BE2C (cell line): ENCODE measurements around the gene DDX28. TPM values are rescaled to one million over a fixed set of nuclear protein-coding genes. Genes with fewer than 3 reads are reported as not detected.
A peak's percentile ranks its signal among the peaks of the same experiment; 100 is the strongest.

Source experiments
- DNase-seq: peaks from one replicate; pipeline ENCODE4 v3.0.0-alpha.2; 2020
- H3K27me3 ChIP-seq: fragments of 250-450 bp; sonication (Bioruptor Pico); 2 replicates; pipeline ENCODE4 v1.5.1; 2020; ENCODE audit warnings: mild to moderate bottlenecking
- H3K36me3 ChIP-seq: fragments of 250-450 bp; sonication (Bioruptor Pico); 2 replicates; pipeline ENCODE4 v1.5.1; 2020; ENCODE audit warnings: mild to moderate bottlenecking
- H3K4me1 ChIP-seq: fragments of 250-450 bp; sonication (Bioruptor Pico); 2 replicates; pipeline ENCODE4 v1.5.1; 2020
- H3K4me3 ChIP-seq: 2 replicates; pipeline ENCODE4 v1.5.1; 2011; ENCODE audit warnings: low read depth, low read length
- H3K9me3 ChIP-seq: fragments of 250-450 bp; sonication (Bioruptor Pico); 2 replicates; pipeline ENCODE4 v1.5.1; 2020
- polyA plus RNA-seq: library from polyadenylated mRNA; unstranded; fragments of >200 nt; gene quantifications from one replicate; pipeline ENCODE4 v1.2.1, GENCODE V29; 2012; ENCODE audit warnings: low read depth, missing spikeins; ENCODE audit not compliant: insufficient read length, insufficient read depth
- TF ChIP-seq, protein P1 (sequence below): IDR thresholded peaks from 2 replicates; pipeline ENCODE4 v1.5.1; 2012; ENCODE audit warnings: mild to moderate bottlenecking, low read depth, low read length

The DDX28 gene, protein sequence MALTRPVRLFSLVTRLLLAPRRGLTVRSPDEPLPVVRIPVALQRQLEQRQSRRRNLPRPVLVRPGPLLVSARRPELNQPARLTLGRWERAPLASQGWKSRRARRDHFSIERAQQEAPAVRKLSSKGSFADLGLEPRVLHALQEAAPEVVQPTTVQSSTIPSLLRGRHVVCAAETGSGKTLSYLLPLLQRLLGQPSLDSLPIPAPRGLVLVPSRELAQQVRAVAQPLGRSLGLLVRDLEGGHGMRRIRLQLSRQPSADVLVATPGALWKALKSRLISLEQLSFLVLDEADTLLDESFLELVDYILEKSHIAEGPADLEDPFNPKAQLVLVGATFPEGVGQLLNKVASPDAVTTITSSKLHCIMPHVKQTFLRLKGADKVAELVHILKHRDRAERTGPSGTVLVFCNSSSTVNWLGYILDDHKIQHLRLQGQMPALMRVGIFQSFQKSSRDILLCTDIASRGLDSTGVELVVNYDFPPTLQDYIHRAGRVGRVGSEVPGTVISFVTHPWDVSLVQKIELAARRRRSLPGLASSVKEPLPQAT
- 43.8 TPM for polyA plus RNA-seq

DNA sequence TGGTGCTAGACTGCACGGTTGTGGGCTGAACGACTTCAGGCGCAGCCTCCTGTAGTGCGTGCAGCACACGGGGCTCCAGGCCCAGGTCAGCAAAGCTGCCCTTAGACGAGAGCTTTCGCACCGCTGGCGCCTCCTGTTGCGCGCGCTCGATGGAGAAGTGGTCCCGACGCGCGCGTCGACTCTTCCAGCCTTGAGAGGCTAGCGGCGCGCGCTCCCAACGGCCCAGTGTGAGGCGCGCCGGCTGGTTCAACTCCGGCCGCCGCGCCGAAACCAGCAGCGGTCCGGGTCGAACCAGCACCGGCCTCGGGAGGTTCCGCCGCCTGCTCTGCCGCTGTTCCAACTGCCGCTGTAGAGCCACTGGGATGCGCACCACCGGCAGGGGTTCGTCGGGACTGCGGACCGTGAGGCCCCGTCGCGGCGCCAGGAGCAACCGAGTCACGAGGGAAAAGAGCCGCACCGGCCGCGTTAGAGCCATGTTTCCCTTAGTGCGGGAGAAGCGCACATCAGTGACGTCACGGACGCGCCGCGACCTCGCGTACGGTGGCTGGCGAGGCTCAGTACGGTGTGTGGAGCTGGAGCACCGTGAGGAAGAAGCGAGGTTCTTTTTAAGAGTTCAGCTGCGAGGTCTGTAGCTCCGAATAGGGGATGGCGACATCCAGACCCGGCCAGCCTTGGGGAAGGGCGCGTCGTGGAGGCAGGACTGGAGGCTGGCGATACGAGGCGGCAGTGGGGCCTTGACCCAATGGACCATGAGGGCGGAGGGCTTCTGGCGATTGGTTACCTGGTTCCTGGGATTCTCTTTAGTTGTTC, at the start of gene DDX28, which contains the start of gene DUS2:
Gene DDX28, minus strand, starts transcription at position 505 of the 810 bp plus-strand sequence. Its CDS starts 30 bp downstream, at position 475.
Gene DUS2, plus strand, starts transcription at position 557 of the 810 bp plus-strand sequence. CDS start 14,740 bp downstream, outside the sequence.
- H3K27me3 ChIP-seq = no peaks in the 10 kb centered on the region
- peak within 1 kb of the TSS; percentile 95 for H3K4me3 ChIP-seq
- TF ChIP-seq, protein P1, sequence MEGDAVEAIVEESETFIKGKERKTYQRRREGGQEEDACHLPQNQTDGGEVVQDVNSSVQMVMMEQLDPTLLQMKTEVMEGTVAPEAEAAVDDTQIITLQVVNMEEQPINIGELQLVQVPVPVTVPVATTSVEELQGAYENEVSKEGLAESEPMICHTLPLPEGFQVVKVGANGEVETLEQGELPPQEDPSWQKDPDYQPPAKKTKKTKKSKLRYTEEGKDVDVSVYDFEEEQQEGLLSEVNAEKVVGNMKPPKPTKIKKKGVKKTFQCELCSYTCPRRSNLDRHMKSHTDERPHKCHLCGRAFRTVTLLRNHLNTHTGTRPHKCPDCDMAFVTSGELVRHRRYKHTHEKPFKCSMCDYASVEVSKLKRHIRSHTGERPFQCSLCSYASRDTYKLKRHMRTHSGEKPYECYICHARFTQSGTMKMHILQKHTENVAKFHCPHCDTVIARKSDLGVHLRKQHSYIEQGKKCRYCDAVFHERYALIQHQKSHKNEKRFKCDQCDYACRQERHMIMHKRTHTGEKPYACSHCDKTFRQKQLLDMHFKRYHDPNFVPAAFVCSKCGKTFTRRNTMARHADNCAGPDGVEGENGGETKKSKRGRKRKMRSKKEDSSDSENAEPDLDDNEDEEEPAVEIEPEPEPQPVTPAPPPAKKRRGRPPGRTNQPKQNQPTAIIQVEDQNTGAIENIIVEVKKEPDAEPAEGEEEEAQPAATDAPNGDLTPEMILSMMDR = no peak

DNA sequence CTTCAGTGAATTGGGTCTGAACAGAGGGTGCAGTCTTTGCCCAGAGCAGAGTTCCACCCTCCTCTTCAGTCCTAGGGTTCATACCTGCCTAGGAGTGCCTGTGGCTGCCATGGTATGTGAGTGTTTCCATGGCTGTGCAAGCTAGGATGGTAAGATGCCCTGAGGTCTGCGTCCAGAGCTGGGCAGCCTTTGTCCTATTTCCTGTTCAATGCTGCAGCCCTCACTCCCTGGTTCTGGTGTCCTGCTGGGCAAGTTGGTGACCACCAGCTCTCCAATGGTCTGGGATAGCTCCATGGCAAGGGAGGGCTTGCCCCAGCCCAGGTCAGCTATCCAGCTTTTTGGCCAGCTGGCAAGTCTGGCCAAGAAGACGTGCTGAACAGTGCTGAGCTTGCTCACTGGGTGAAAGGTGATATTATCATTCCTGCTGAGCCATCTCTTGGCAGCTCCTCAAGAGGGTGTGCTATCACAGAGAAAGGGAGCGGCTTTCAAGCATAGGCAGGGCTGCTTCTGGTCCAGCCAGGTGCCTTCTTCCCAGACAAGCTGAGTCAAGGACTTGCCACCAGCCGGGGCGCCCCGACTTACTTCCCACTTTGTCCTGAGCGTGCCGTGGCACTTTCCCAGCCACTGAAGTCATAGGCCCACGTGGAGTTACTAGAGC, 49.1 kb upstream of the DDX28 start:
- Histone ChIP-seq H3K9me3 (no peaks in the 10 kb centered on the region), H3K27me3 (no peaks in the 10 kb centered on the region), H3K4me1 (no peaks in the 10 kb centered on the region), H3K36me3 (peaks cover 27% of the 10 kb centered on the region), H3K4me3 (no peak overlapping the region)
- DNase-seq = no peak
- TF ChIP-seq, protein P1 = no peak

More for the DNA sequence above, at the start of gene DDX28, which contains the start of gene DUS2:
- peaks cover 13% of the 10 kb centered on the region for H3K36me3 ChIP-seq
- DNase-seq = peak; percentile 90
- no peaks in the 10 kb centered on the region for H3K9me3 ChIP-seq
- no peaks in the 10 kb centered on the region for H3K4me1 ChIP-seq

DNA sequence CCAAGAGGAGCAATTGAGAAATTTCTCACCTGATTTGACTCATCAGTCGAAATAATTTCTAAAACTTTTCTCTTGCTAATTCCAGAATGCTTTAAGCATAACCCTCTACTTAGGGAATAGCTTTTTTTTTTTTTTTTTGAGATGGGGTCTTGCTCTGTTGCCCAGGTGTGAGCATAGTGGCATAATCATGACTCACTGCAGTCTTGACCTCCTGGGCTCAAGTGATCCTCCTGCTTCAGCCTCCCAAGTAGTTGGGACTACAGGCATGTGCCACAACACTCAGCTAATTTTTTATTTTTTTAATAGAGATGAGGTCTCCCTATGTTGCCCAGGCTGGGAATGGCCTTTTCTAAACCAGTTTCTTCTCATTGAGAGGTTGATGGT, 48.5 kb upstream of the DDX28 start:
- H3K4me3 ChIP-seq = no peak overlapping the region
- no peak for DNase-seq
- H3K4me1 ChIP-seq = no peaks in the 10 kb centered on the region
- peaks cover 27% of the 10 kb centered on the region for H3K36me3 ChIP-seq
- H3K27me3 ChIP-seq = no peaks in the 10 kb centered on the region
- H3K9me3 ChIP-seq = no peaks in the 10 kb centered on the region
- TF ChIP-seq, protein P1 = no peak

DNA sequence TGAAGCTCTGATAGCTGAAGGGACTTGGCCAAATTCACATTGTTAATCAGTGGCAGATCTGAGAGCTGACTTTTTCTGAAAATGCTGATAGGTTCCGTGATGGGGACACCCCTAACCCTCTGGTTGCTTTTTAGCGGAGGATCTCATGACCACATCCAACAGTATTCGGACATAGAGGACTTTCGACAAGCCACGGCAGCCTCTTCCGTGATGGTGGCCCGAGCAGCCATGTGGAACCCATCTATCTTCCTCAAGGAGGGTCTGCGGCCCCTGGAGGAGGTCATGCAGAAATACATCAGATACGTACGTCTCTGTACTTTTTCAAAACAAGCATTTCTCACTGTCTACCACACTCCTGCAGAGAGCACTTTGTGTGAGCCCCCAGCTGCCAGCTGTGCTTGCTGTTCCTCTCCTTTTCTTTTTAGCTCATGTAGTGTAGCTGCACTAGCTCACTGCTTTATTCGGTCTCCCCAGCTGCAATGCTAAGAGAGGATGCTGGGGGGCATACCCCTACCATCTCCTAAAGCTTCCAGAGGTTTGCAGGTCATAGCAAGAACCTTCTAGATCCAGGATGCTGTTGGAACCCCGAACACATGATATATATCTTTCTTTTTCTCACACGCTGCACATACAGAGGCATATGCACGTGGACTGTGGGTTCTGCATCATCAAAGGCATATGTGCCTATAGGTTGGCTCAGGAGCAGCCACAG, 47.9 kb upstream of the DDX28 start:
- Histone ChIP-seq H3K4me3 (no peak overlapping the region), H3K4me1 (no peaks in the 10 kb centered on the region), H3K36me3 (peaks cover 26% of the 10 kb centered on the region), H3K9me3 (no peaks in the 10 kb centered on the region), H3K27me3 (no peaks in the 10 kb centered on the region)
- TF ChIP-seq, protein P1 = no peak
- no peak for DNase-seq

DNA sequence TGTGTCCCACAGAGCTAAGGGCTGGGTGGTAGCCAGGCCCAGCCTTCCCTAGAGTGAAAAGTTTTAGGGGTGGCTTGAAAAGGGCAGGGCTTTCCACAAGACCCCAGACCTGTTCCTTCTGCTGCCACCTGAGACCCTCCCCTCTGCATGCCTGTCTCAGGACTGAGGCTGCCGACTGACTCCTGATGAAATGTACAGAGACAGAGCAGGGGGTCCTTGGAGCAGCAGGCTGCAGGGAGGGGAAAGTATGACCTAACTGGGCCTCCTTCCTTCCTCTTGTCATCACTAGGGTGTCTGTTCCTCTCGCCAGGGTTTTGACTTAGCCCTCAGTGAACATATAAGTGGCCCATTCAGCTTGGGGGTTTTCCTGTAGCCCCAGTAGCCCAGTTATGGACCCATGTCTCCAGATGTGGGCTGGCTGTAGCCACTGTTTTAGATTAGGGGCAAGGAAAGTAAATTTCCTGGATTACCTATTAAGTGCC, 47.3 kb upstream of the DDX28 start:
- H3K36me3 ChIP-seq = peaks cover 25% of the 10 kb centered on the region
- no peaks in the 10 kb centered on the region for H3K9me3 ChIP-seq
- H3K4me3 ChIP-seq = no peak overlapping the region
- H3K4me1 ChIP-seq = no peaks in the 10 kb centered on the region
- H3K27me3 ChIP-seq = no peaks in the 10 kb centered on the region
- TF ChIP-seq, protein P1 = no peak
- no peak for DNase-seq
